ENCODE results near the gene NPAS3. TPM values are rescaled to one million over a fixed set of nuclear protein-coding genes. Genes with fewer than 3 reads are reported as not detected.

The NPAS3 gene
- total and polyA plus RNA-seq, 11 donors = 0.15 to 3.4 (median 0.92) TPM

DNA sequence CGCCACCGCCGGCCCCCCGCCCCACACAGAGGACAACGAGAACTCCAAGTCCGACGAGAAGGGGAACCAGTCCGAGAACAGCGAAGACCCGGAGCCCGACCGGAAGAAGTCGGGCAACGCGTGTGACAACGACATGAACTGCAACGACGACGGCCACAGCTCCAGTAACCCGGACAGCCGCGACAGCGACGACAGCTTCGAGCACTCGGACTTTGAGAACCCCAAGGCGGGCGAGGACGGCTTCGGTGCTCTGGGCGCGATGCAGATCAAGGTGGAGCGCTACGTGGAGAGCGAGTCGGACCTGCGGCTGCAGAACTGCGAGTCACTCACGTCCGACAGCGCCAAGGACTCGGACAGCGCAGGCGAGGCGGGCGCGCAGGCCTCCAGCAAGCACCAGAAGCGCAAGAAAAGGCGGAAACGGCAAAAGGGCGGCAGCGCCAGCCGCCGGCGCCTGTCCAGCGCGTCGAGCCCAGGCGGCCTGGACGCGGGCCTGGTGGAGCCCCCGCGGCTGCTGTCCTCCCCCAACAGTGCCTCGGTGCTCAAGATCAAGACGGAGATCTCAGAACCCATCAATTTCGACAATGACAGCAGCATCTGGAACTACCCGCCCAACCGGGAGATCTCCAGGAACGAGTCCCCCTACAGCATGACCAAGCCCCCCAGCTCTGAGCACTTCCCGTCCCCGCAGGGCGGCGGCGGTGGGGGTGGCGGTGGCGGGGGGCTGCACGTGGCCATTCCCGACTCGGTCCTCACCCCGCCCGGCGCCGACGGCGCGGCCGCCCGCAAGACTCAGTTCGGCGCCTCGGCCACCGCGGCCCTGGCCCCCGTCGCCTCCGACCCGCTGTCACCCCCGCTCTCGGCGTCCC lies 861.3 kb downstream of the NPAS3 start:
- peak overlapping the region in 10 of 12 donors; percentile 8 to 38 (median 26) for H3K4me3 ChIP-seq
- no peaks in the 10 kb centered on the region for H3K9me3 ChIP-seq
- no peak overlapping the region for H3K27ac ChIP-seq
- H3K27me3 ChIP-seq = peaks cover 5 to 40% (median 21%) of the 10 kb centered on the region in 9 donors
- intact Hi-C loops (cut with DNase I) = loop anchor here in 8 of 10 donors (10.0 kb wide), 7 partner anchors 125 to 1085 kb away; partner anchors contain the start of gene NPAS3 (in 2 of the 8)
- TF ChIP-seq, protein P1, sequence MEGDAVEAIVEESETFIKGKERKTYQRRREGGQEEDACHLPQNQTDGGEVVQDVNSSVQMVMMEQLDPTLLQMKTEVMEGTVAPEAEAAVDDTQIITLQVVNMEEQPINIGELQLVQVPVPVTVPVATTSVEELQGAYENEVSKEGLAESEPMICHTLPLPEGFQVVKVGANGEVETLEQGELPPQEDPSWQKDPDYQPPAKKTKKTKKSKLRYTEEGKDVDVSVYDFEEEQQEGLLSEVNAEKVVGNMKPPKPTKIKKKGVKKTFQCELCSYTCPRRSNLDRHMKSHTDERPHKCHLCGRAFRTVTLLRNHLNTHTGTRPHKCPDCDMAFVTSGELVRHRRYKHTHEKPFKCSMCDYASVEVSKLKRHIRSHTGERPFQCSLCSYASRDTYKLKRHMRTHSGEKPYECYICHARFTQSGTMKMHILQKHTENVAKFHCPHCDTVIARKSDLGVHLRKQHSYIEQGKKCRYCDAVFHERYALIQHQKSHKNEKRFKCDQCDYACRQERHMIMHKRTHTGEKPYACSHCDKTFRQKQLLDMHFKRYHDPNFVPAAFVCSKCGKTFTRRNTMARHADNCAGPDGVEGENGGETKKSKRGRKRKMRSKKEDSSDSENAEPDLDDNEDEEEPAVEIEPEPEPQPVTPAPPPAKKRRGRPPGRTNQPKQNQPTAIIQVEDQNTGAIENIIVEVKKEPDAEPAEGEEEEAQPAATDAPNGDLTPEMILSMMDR (IDR thresholded peaks at IDR 0.05) = no peak
- no peak for TF ChIP-seq POLR2A (IDR thresholded peaks at IDR 0.05)
- no peaks in the 10 kb centered on the region for H3K36me3 ChIP-seq
- peaks cover 0 to 13% (median 0%) of the 10 kb centered on the region in 12 donors for H3K4me1 ChIP-seq
- DNase-seq (peak in 3 of 5 donors; percentile 15 to 35 (median 30)), ATAC-seq (peak in 2 of 4 donors; percentile 29 to 59)
- 21 to 48% (median 35%) methylated on average over 45 to 100 of the region's 100 CpGs for WGBS, 4 donors

- peak overlapping the region in 1 of 12 donors; percentile 36 for H3K4me3 ChIP-seq
- peak in 2 of 4 donors; percentile 16 to 40 for ATAC-seq
- intact Hi-C loops (cut with DNase I) = no loop called here
- no peaks in the 10 kb centered on the region for H3K36me3 ChIP-seq
- WGBS, 4 donors = 41 to 70% (median 54%) methylated on average over 40 to 45 of the region's 45 CpGs
- H3K27ac ChIP-seq = no peak overlapping the region
- peaks cover 0 to 13% (median 0%) of the 10 kb centered on the region in 12 donors for H3K4me1 ChIP-seq
- TF ChIP-seq POLR2A (IDR thresholded peaks at IDR 0.05) = no peak
- TF ChIP-seq, protein P1 (IDR thresholded peaks at IDR 0.05) = no peak
- peaks cover 5 to 40% (median 21%) of the 10 kb centered on the region in 9 donors for H3K27me3 ChIP-seq
- no peak for DNase-seq
- H3K9me3 ChIP-seq = no peaks in the 10 kb centered on the region
These were observed 862.1 kb downstream of the NPAS3 start for GRCh38 chr14:33800735-33801163.

GRCh38 chr14:33802737-33803136 lies 864.1 kb downstream of the NPAS3 start:
- TF ChIP-seq, protein P1 (IDR thresholded peaks at IDR 0.05) = no peak
- no peak for TF ChIP-seq POLR2A (IDR thresholded peaks at IDR 0.05)
- Histone ChIP-seq H3K36me3 (no peaks in the 10 kb centered on the region), H3K9me3 (no peaks in the 10 kb centered on the region), H3K4me1 (peaks cover 0 to 13% (median 0%) of the 10 kb centered on the region in 12 donors), H3K4me3 (no peak overlapping the region), H3K27me3 (peaks cover 5 to 40% (median 21%) of the 10 kb centered on the region in 9 donors), H3K27ac (no peak overlapping the region)
- intact Hi-C loops (cut with DNase I) = no loop called here
- 90 to 93% (median 91%) methylated on average over 2 of the region's 2 CpGs for WGBS, 4 donors
- ATAC-seq = no peak
- no peak for DNase-seq

DNA sequence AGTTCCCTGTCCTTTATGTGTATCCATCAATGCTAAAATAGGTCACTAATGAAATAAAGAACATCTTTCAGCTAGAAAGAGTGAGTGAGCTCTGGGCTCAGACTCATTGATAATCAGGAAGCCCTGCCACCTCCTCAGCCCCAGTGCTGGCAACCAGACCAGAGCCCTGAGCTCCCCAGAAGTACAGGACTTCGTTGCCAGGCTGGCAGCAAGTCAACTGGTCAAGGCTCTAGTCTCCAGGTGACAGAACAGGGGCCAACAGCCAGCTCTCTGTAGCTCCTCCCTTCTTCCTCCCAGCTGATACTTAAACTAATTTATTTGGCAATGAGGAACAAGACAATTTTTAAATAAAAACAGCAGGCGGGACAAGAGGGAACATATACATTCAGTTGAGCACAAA lies 866.9 kb downstream of the NPAS3 start:
- Histone ChIP-seq H3K4me1 (peaks cover 0 to 3% (median 0%) of the 10 kb centered on the region in 12 donors), H3K4me3 (no peak overlapping the region), H3K27me3 (peaks cover 0 to 19% (median 8%) of the 10 kb centered on the region in 9 donors), H3K36me3 (no peaks in the 10 kb centered on the region), H3K27ac (no peak overlapping the region), H3K9me3 (no peaks in the 10 kb centered on the region)
- WGBS, 4 donors = 17 to 76% (median 41%) methylated on average over 2 of the region's 2 CpGs
- no peak for DNase-seq
- intact Hi-C loops (cut with DNase I) = no loop called here
- TF ChIP-seq POLR2A (IDR thresholded peaks at IDR 0.05) = no peak
- TF ChIP-seq, protein P1 (IDR thresholded peaks at IDR 0.05) = no peak
- ATAC-seq = no peak
